Endothelial cell of umbilical vein (primary cell): ENCODE data around the gene LRRC28.

Source experiments
- JUN ChIP-seq: IDR thresholded peaks from 2 replicates; pipeline ENCODE4 v1.6.1; 2011; ENCODE audit warnings: borderline replicate concordance, low read depth; ENCODE audit not compliant: insufficient read length, insufficient read depth
- POLR2A ChIP-seq: IDR thresholded peaks from 2 replicates; pipeline ENCODE4 v1.6.1; 2012; ENCODE audit warnings: low read depth, mild to moderate bottlenecking, control low read depth, low read length
- POLR2AphosphoS5 ChIP-seq: IDR thresholded peaks from 2 replicates; pipeline ENCODE4 v1.6.1; 2012; ENCODE audit warnings: low read depth, mild to moderate bottlenecking, control low read depth, low read length, moderate library complexity; ENCODE audit not compliant: insufficient read depth
- TF ChIP-seq, protein P1 (sequence below), 2 donors: IDR thresholded peaks; 1 replicate in 1 of 2; 2 replicates in 1 of 2; pipeline ENCODE4 v1.5.1; 2011; ENCODE audit warnings: low read length in 2 of 2, mild to moderate bottlenecking in 2 of 2, moderate library complexity in 2 of 2, control low read depth in 1 of 2, inconsistent platforms in 1 of 2, low read depth in 1 of 2; ENCODE audit not compliant: insufficient read depth in 1 of 2; ENCODE audit errors: extremely low read depth in 1 of 2

DNA sequence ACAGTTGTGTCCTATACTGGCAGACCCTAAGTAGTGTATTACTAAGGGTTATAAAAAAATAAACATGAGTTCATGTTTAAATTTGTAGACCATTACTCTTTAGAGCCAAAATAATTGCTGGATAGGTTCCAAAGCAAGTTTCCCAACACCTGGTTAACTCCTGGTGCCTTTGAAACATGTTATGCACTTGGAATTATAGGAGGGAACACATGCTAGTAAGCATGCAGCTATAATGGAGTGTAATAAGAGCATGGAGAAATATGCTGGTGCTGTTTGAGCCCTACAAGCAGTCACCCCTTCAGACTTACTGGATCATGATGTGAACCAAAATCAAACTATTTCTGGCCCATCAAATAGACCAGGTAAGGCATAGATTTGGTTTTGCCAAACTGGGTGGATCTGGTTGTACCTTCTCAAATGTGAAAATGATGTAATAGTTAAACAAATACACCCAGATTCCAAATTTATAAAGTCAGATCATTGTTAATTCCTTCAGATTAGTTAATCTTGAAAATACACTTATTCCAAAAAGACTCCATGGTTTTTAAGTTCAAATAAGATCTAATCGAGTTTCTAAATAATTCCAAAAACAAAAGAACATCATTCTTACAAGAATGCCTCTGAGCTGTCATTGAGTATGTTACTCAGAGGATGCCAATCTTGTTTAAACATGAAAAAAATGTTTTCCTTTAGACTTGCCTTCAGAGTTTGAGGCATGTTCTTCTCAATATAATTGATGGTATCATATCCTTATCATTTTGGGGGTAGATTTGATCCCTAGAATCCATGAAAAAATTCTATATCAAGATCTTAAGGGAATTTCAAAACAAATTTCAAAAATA, 69.3 kb downstream of the LRRC28 start:
- TF ChIP-seq JUN (no peak), POLR2A (no peak), POLR2AphosphoS5 (no peak)
- TF ChIP-seq, protein P1, sequence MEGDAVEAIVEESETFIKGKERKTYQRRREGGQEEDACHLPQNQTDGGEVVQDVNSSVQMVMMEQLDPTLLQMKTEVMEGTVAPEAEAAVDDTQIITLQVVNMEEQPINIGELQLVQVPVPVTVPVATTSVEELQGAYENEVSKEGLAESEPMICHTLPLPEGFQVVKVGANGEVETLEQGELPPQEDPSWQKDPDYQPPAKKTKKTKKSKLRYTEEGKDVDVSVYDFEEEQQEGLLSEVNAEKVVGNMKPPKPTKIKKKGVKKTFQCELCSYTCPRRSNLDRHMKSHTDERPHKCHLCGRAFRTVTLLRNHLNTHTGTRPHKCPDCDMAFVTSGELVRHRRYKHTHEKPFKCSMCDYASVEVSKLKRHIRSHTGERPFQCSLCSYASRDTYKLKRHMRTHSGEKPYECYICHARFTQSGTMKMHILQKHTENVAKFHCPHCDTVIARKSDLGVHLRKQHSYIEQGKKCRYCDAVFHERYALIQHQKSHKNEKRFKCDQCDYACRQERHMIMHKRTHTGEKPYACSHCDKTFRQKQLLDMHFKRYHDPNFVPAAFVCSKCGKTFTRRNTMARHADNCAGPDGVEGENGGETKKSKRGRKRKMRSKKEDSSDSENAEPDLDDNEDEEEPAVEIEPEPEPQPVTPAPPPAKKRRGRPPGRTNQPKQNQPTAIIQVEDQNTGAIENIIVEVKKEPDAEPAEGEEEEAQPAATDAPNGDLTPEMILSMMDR (IDR thresholded peaks at IDR 0.05; ENCODE audit: extremely low read depth in 1 of 2, insufficient read depth in 1 of 2, low read depth in 1 of 2, low read length in 2 of 2) = no peak
